ENCODE results near the gene WASHC4. TPM values are rescaled to one million over a fixed set of nuclear protein-coding genes. Genes with fewer than 3 reads are reported as not detected.
"Not testable (repeated sequence)": the region's sequence is repeated elsewhere in the genome, so short reads cannot be mapped to it uniquely, and the experiment has no call there.

Gene WASHC4
- total and polyA plus RNA-seq, 10 donors: 25.2 to 172 (median 92.7) TPM

- H3K4me1 ChIP-seq: no peaks in the 10 kb centered on the region
- no peaks in the 10 kb centered on the region for H3K36me3 ChIP-seq
- TF ChIP-seq, protein P1, sequence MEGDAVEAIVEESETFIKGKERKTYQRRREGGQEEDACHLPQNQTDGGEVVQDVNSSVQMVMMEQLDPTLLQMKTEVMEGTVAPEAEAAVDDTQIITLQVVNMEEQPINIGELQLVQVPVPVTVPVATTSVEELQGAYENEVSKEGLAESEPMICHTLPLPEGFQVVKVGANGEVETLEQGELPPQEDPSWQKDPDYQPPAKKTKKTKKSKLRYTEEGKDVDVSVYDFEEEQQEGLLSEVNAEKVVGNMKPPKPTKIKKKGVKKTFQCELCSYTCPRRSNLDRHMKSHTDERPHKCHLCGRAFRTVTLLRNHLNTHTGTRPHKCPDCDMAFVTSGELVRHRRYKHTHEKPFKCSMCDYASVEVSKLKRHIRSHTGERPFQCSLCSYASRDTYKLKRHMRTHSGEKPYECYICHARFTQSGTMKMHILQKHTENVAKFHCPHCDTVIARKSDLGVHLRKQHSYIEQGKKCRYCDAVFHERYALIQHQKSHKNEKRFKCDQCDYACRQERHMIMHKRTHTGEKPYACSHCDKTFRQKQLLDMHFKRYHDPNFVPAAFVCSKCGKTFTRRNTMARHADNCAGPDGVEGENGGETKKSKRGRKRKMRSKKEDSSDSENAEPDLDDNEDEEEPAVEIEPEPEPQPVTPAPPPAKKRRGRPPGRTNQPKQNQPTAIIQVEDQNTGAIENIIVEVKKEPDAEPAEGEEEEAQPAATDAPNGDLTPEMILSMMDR (IDR thresholded peaks at IDR 0.05 in 8 of 11, conservative IDR thresholded peaks at IDR 0.05 in 3 of 11): no peak
- no peak for TF ChIP-seq POLR2A (IDR thresholded peaks at IDR 0.05)
- TF ChIP-seq POLR2AphosphoS5 (IDR thresholded peaks at IDR 0.05): no peak
- DNase-seq: no peak
- H3K4me3 ChIP-seq: no peak overlapping the region
- 54 to 75% (median 72%) methylated on average over 4 of the region's 4 CpGs for WGBS, 5 donors
- H3K9me3 ChIP-seq: peaks cover 0 to 35% (median 22%) of the 10 kb centered on the region in 8 donors
- peaks cover 0 to 10% (median 0%) of the 10 kb centered on the region in 7 donors for H3K27me3 ChIP-seq (replicated peaks in 1 of 7)
- intact Hi-C loops (cut with DNase I; ENCODE audit: low total_unique reads): no loop called here
- H3K27ac ChIP-seq: no peak overlapping the region
Observed at GRCh38 chr12:105091476-105092206, 15.9 kb upstream of the WASHC4 start.

DNA sequence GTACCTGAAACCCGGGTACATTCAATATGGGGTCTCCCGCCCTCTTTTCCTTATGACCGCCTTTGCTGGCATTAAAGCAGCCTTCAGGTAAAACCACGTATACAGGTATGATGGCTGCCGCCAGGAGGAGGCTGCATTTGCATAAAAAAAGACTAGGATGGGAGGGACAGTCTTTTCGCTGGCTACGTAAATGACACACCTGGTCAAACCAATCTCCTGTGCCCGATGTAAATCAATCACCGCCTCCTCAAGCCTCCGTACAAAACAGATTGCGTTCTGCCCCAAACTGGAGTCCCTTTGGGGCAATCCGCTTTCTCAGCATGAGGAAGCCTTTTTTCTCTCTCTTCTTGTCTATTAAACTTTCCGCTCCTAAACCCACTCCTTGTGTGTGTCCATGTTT lies 15.2 kb upstream of the WASHC4 start:
- DNase-seq: no peak
- Histone ChIP-seq H3K27ac (no peak overlapping the region), H3K27me3 (replicated peaks in 1 of 7) (peaks cover 0 to 10% (median 0%) of the 10 kb centered on the region in 7 donors), H3K4me1 (no peaks in the 10 kb centered on the region), H3K36me3 (no peaks in the 10 kb centered on the region), H3K9me3 (peaks cover 0 to 38% (median 26%) of the 10 kb centered on the region in 8 donors), H3K4me3 (no peak overlapping the region)
- WGBS, 5 donors: 61 to 79% (median 68%) methylated on average over 13 of the region's 13 CpGs
- intact Hi-C loops (cut with DNase I; ENCODE audit: low total_unique reads): no loop called here
- TF ChIP-seq, protein P1 (IDR thresholded peaks at IDR 0.05 in 8 of 11, conservative IDR thresholded peaks at IDR 0.05 in 3 of 11): no peak
- no peak for TF ChIP-seq POLR2A (IDR thresholded peaks at IDR 0.05)
- no peak for TF ChIP-seq POLR2AphosphoS5 (IDR thresholded peaks at IDR 0.05)

- H3K27ac ChIP-seq; H3K36me3 ChIP-seq; H3K4me1 ChIP-seq; H3K27me3 ChIP-seq (replicated peaks in 1 of 7); H3K4me3 ChIP-seq; DNase-seq; intact Hi-C loops (cut with DNase I; ENCODE audit: low total_unique reads): not testable (repeated sequence)
- 86 to 96% (median 92%) methylated on average over 5 of the region's 5 CpGs for WGBS, 5 donors
- peaks cover 0 to 41% (median 26%) of the 10 kb centered on the region in 8 donors for H3K9me3 ChIP-seq
Observed at GRCh38 chr12:105095338-105095737, 12.2 kb upstream of the WASHC4 start.

DNA sequence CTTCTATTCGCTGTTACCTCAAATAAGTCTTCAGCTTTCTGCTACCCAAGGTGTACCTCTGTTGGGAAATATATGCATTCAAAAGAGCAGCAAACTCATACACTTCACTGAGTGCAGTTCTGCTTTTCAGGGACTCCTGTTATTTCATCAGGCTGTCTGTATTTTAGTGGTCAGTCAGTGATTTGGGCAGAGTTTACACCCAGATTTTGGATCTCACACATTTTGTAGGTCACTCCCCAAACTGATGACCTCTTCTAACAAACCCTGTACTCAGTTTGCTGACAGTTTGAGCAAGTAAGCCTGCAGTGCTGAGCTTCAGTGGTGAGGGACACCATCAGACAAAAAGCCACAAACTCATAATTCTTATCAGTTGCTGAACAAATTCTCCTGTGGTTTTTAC lies 8.2 kb upstream of the WASHC4 start:
- TF ChIP-seq POLR2A (IDR thresholded peaks at IDR 0.05) (no peak), POLR2AphosphoS5 (IDR thresholded peaks at IDR 0.05) (no peak)
- TF ChIP-seq, protein P1 (IDR thresholded peaks at IDR 0.05 in 8 of 11, conservative IDR thresholded peaks at IDR 0.05 in 3 of 11): no peak
- Histone ChIP-seq H3K4me3 (no peak overlapping the region), H3K4me1 (no peaks in the 10 kb centered on the region), H3K36me3 (no peaks in the 10 kb centered on the region), H3K27me3 (replicated peaks in 1 of 7) (peaks cover 0 to 3% (median 0%) of the 10 kb centered on the region in 7 donors), H3K27ac (no peak overlapping the region), H3K9me3 (peaks cover 0 to 33% (median 23%) of the 10 kb centered on the region in 8 donors)
- no peak for DNase-seq
- intact Hi-C loops (cut with DNase I; ENCODE audit: low total_unique reads): no loop called here
- 70 to 97% (median 94%) methylated on average over 1 of the region's 1 CpG for WGBS, 5 donors

All from spleen (tissue), 11 donors.